KBM-7 (cell line): ENCODE data around the gene MAMLD1.

Source experiments
- DNase-seq: peaks from one replicate; pipeline ENCODE4 v3.0.0-alpha.2; 2015
- in situ Hi-C: fragments of 300-500 bp; cut with MboI; formaldehyde crosslinking; loops from 2 replicates; pipeline ENCODE4 v1.14.3; 2020; ENCODE audit warnings: low sequenced_read_pairs, low pct_unique_long_range_greater_than_20kb, mixed read lengths

The MAMLD1 gene

GRCh38 chrX:150347471-150347870, 15.6 kb upstream of the MAMLD1 start:
- in situ Hi-C loops, result no loop called here

GRCh38 chrX:150348365-150348764, 14.8 kb upstream of the MAMLD1 start:
- in situ Hi-C loops, result no loop called here
- no peak for DNase-seq

More at GRCh38 chrX:150347471-150347870, 15.6 kb upstream of the MAMLD1 start:
- no peak for DNase-seq

- in situ Hi-C loops, result no loop called here
- DNase-seq, result no peak
These were observed 11.0 kb upstream of the MAMLD1 start for GRCh38 chrX:150352114-150352513.

GRCh38 chrX:150352581-150352980, 10.5 kb upstream of the MAMLD1 start:
- DNase-seq, result no peak
- in situ Hi-C loops, result no loop called here

- in situ Hi-C loops, result no loop called here
- no peak for DNase-seq
These were observed 7.2 kb upstream of the MAMLD1 start for GRCh38 chrX:150355913-150356312.

- in situ Hi-C loops, result no loop called here
- no peak for DNase-seq
These were observed 5.3 kb upstream of the MAMLD1 start for GRCh38 chrX:150357790-150358189.

- in situ Hi-C loops, result no loop called here
- no peak for DNase-seq
These were observed 4.5 kb upstream of the MAMLD1 start for GRCh38 chrX:150358651-150359050.

- DNase-seq, result no peak
- in situ Hi-C loops, result no loop called here
These were observed 2.8 kb upstream of the MAMLD1 start for GRCh38 chrX:150360331-150360730.

- in situ Hi-C loops, result no loop called here
These were observed 1.9 kb upstream of the MAMLD1 start for GRCh38 chrX:150361070-150361776.

GRCh38 chrX:150361777-150362351, 1.3 kb upstream of the MAMLD1 start:
- no peak for DNase-seq
- in situ Hi-C loops, result no loop called here

More at GRCh38 chrX:150361070-150361776, 1.9 kb upstream of the MAMLD1 start:
- no peak for DNase-seq

GRCh38 chrX:150363561-150364346, 637 bp downstream of the MAMLD1 start:
- in situ Hi-C loops, result no loop called here
- DNase-seq, result peak; percentile 47

GRCh38 chrX:150364347-150365050, 1.4 kb downstream of the MAMLD1 start:
- peak; percentile 38 for DNase-seq
- in situ Hi-C loops, result no loop called here

GRCh38 chrX:150365051-150365989, 2.2 kb downstream of the MAMLD1 start:
- in situ Hi-C loops, result no loop called here
- peak; percentile 88 for DNase-seq

GRCh38 chrX:150365990-150366911, 3.1 kb downstream of the MAMLD1 start:
- peak; percentile 43 for DNase-seq
- in situ Hi-C loops, result no loop called here

- in situ Hi-C loops, result no loop called here
- DNase-seq, result no peak
These were observed 3.9 kb downstream of the MAMLD1 start for GRCh38 chrX:150366951-150367545.

- in situ Hi-C loops, result no loop called here
- DNase-seq, result no peak
These were observed 7.6 kb downstream of the MAMLD1 start for GRCh38 chrX:150370589-150371312.

GRCh38 chrX:150371877-150372276, 8.8 kb downstream of the MAMLD1 start:
- in situ Hi-C loops, result no loop called here

More at GRCh38 chrX:150371877-150372276, 8.8 kb downstream of the MAMLD1 start:
- DNase-seq, result no peak
